ENCODE measurements around the gene SCLT1.
"Not testable (repeated sequence)": the region's sequence is repeated elsewhere in the genome, so short reads cannot be mapped to it uniquely, and the experiment has no call there.

Gene SCLT1

GRCh38 chr4:129077326-129077725 lies 16.0 kb downstream of the SCLT1 start:
- Histone ChIP-seq H4K20me1 (ENCODE audit: insufficient read depth, low read length) (no peaks in the 10 kb centered on the region), H3K9ac (ENCODE audit: low read length) (no peak overlapping the region), H3K36me3 (replicated peaks; ENCODE audit: low read depth, low read length) (peaks cover 83% of the 10 kb centered on the region), H3K27ac (ENCODE audit: low read length) (no peak overlapping the region), H3K27me3 (ENCODE audit: low read depth, low read length) (no peaks in the 10 kb centered on the region), H3K4me3 (ENCODE audit: low read length) (no peak overlapping the region), H3K4me1 (ENCODE audit: low read length) (peaks cover 3% of the 10 kb centered on the region; the same call in 1 of the 2 replicates), H3K9me3 (ENCODE audit: insufficient read depth, low read length) (no peaks in the 10 kb centered on the region), H3K4me2 (ENCODE audit: low read length) (no peak overlapping the region), H3K79me2 (ENCODE audit: low read length) (peaks cover 4% of the 10 kb centered on the region; the same call in 1 of the 2 replicates), H2AFZ (ENCODE audit: low read depth, low read length) (no peak overlapping the region)
- no peak for TF ChIP-seq EZH2phosphoT487 (IDR thresholded peaks at IDR 0.05; ENCODE audit: low read depth)
- no peak for TF ChIP-seq CTCF (IDR thresholded peaks at IDR 0.05; ENCODE audit: low read depth, low read length)

GRCh38 chr4:129069537-129069936 lies 23.8 kb downstream of the SCLT1 start:
- H3K4me2 ChIP-seq (ENCODE audit: low read length); H3K9me3 ChIP-seq (ENCODE audit: insufficient read depth, low read length); H4K20me1 ChIP-seq (ENCODE audit: insufficient read depth, low read length); H3K4me1 ChIP-seq (ENCODE audit: low read length); H3K27me3 ChIP-seq (ENCODE audit: low read depth, low read length); H3K9ac ChIP-seq (ENCODE audit: low read length); H3K79me2 ChIP-seq (ENCODE audit: low read length); H2AFZ ChIP-seq (ENCODE audit: low read depth, low read length); H3K27ac ChIP-seq (ENCODE audit: low read length); H3K4me3 ChIP-seq (ENCODE audit: low read length): not testable (repeated sequence)
- peaks cover 34% of the 10 kb centered on the region for H3K36me3 ChIP-seq (replicated peaks; ENCODE audit: low read depth, low read length)

GRCh38 chr4:129064717-129065116 lies 28.6 kb downstream of the SCLT1 start:
- H3K27me3 ChIP-seq (ENCODE audit: low read depth, low read length) = no peaks in the 10 kb centered on the region
- H3K4me1 ChIP-seq (ENCODE audit: low read length) = no peaks in the 10 kb centered on the region
- H3K4me3 ChIP-seq (ENCODE audit: low read length) = no peak overlapping the region
- no peak overlapping the region for H3K27ac ChIP-seq (ENCODE audit: low read length)
- H3K79me2 ChIP-seq (ENCODE audit: low read length) = no peaks in the 10 kb centered on the region
- peaks cover 41% of the 10 kb centered on the region; the same call in 1 of the 2 replicates for H3K9me3 ChIP-seq (ENCODE audit: insufficient read depth, low read length)
- H4K20me1 ChIP-seq (ENCODE audit: insufficient read depth, low read length) = no peaks in the 10 kb centered on the region
- H2AFZ ChIP-seq (ENCODE audit: low read depth, low read length) = no peak overlapping the region
- H3K9ac ChIP-seq (ENCODE audit: low read length) = no peak overlapping the region
- no peak overlapping the region for H3K4me2 ChIP-seq (ENCODE audit: low read length)
- H3K36me3 ChIP-seq (replicated peaks; ENCODE audit: low read depth, low read length) = peaks cover 55% of the 10 kb centered on the region
- TF ChIP-seq EZH2phosphoT487 (IDR thresholded peaks at IDR 0.05; ENCODE audit: low read depth) (no peak), CTCF (IDR thresholded peaks at IDR 0.05; ENCODE audit: low read depth, low read length) (no peak)

- TF ChIP-seq EZH2phosphoT487 (IDR thresholded peaks at IDR 0.05; ENCODE audit: low read depth) (no peak), CTCF (IDR thresholded peaks at IDR 0.05; ENCODE audit: low read depth, low read length) (no peak)
- Histone ChIP-seq H3K9me3 (ENCODE audit: insufficient read depth, low read length) (peaks cover 50% of the 10 kb centered on the region; the same call in 1 of the 2 replicates), H3K27ac (ENCODE audit: low read length) (no peak overlapping the region)
These were observed 29.7 kb downstream of the SCLT1 start for GRCh38 chr4:129063640-129064039.

GRCh38 chr4:129062580-129062979 lies 30.8 kb downstream of the SCLT1 start:
- H3K27me3 ChIP-seq (ENCODE audit: low read depth, low read length) = no peaks in the 10 kb centered on the region
- TF ChIP-seq EZH2phosphoT487 (IDR thresholded peaks at IDR 0.05; ENCODE audit: low read depth) (no peak), CTCF (IDR thresholded peaks at IDR 0.05; ENCODE audit: low read depth, low read length) (no peak)
- H3K4me3 ChIP-seq (ENCODE audit: low read length) = no peak overlapping the region
- no peaks in the 10 kb centered on the region for H3K79me2 ChIP-seq (ENCODE audit: low read length)
- H3K27ac ChIP-seq (ENCODE audit: low read length) = no peak overlapping the region
- H2AFZ ChIP-seq (ENCODE audit: low read depth, low read length) = no peak overlapping the region
- peaks cover 50% of the 10 kb centered on the region; the same call in 1 of the 2 replicates for H3K9me3 ChIP-seq (ENCODE audit: insufficient read depth, low read length)
- no peaks in the 10 kb centered on the region for H3K4me1 ChIP-seq (ENCODE audit: low read length)
- peaks cover 63% of the 10 kb centered on the region for H3K36me3 ChIP-seq (replicated peaks; ENCODE audit: low read depth, low read length)
- H4K20me1 ChIP-seq (ENCODE audit: insufficient read depth, low read length) = no peaks in the 10 kb centered on the region
- no peak overlapping the region for H3K9ac ChIP-seq (ENCODE audit: low read length)
- H3K4me2 ChIP-seq (ENCODE audit: low read length) = no peak overlapping the region

More at GRCh38 chr4:129063640-129064039, 29.7 kb downstream of the SCLT1 start:
- Histone ChIP-seq H2AFZ (ENCODE audit: low read depth, low read length) (no peak overlapping the region), H3K79me2 (ENCODE audit: low read length) (no peaks in the 10 kb centered on the region), H4K20me1 (ENCODE audit: insufficient read depth, low read length) (no peaks in the 10 kb centered on the region), H3K4me2 (ENCODE audit: low read length) (no peak overlapping the region), H3K9ac (ENCODE audit: low read length) (no peak overlapping the region), H3K4me3 (ENCODE audit: low read length) (no peak overlapping the region), H3K27me3 (ENCODE audit: low read depth, low read length) (no peaks in the 10 kb centered on the region), H3K4me1 (ENCODE audit: low read length) (no peaks in the 10 kb centered on the region), H3K36me3 (replicated peaks; ENCODE audit: low read depth, low read length) (peaks cover 63% of the 10 kb centered on the region)

Measured in OCI-LY3 (cell line).